GM12801 (cell line): ENCODE measurements around the gene PGAP6.

Experiments used
- CTCF ChIP-seq: IDR thresholded peaks from one replicate; pipeline ENCODE4 v1.5.1; 2011; ENCODE audit warnings: control low read depth; ENCODE audit not compliant: insufficient read length; ENCODE audit errors: extremely low read depth

Gene PGAP6

DNA sequence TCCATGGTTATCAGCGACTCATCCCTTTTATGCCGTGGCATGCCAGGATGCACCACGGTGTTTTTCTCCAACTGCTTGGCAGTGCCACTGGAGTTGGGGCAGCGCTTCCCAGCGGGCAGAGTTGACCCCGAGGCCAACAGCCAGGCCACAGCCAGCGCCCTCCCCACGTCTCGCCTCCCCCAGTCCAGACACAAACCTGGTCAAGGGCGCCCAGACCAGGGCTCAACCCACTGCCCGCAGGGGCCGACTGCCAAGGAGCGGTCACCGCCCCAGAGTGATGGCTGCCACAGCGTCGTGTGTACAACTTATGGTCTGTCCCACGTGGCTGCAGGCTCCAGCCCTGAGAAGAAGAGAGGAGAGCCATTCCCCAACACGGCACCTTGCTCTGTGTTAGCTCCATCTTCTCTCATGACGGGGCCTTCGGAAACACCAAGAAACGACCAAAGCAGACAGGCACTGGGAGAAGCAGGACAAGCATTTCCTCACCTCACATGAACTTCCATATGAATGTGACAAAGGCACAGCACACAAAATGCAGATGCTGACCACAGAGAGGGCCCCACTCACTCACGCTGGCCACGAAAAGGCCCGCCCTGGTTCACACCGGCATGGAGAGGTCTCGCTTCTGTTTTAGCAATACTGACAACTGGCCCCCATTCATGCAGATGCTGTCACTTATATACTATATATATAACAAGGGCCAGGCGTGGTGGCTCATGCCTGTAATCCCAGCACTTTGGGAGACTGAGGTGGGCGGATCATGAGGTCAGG is 56.2 kb downstream of the PGAP6 start:
- TF ChIP-seq CTCF, result no peak

DNA sequence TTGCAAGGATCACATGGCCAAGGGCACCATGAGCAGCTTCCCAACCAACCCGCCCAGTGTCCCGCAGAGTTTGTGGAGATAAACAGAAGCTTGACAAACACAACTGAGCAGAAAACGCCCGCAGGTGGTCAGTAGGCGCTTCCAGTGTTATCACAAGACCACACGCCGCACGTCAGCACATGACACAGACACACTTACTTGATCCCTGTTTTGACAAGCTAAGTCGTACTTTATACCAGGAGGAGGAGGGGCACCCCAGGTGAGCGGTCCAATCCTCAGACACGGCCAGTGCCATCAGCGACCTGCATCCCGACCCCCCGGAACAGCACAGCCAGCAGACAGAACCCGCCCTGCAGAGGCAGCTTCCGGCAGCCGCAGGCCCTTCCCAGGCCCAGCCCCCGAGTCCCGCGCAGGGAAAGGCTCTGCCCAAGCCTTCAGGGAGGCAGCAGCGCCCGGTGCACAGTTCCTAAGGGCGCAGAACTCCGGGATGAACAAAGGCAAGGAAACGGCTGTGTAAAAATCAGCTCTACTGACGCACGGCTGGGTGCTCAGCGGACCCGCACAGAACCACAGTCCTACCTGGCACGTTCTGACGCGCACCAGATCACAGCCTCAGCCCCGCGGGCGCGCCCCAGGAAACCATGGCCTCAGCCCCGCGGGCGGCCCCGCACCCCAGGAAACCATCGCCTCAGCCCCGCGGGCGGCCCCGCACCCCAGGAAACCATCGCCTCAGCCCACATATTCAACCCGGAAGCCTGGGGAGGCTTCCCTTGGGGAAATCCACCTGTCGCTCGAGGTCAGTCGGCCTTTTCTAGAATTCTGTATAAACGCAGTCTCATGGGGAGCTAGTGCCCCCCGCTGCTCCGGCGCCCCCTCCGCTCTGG is 57.1 kb downstream of the PGAP6 start:
- no peak for TF ChIP-seq CTCF

DNA sequence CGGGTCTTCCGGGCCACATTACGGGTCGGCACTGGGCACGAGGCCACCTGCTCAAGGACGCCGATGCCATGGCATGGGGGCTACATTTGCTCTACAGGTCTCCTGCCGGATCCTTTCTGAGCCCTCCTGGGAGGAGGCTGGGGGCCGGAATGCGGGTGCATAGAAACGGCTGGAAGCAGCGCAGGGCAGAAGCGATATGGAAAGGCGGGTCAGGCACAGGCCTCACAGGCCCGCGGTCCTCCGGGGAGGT is 57.7 kb downstream of the PGAP6 start:
- no peak for TF ChIP-seq CTCF

DNA sequence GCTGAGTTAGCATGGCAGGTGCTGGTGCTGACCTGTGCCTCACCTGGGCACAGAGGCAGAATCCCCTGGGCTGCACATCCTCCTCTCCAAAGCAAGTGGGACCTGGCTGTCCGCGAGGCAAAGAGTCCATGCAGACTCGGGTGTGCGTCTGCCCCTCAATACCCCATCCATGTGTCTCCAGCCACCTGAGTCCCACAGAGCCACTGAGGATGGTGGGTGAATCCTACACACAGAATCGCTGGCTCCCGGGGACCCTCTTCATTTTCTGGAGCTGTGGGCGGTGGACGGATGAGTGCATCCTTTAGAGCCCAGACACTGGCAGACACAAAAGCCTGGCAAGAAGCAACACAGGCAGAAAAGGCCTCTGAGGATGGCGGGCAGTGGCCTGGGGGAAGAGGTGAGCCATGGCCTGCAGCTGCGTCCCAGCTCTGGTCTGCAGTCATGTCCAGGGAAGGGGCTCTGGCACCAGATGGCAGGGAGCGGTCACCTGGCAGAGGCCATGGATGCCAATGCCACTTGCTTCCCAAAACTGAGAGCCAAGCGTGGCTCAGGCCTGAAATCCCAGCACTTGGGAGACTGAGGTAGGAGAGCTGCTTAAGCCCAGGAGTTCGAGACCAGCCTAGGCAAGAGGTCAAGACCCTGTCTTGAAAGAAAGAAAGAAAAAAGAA is 59.2 kb downstream of the PGAP6 start:
- no peak for TF ChIP-seq CTCF

- no peak for TF ChIP-seq CTCF
Observed at GRCh38 chr16:321532-321931, 60.2 kb downstream of the PGAP6 start.
